ENCODE data around the gene RDM1. TPM values are rescaled to one million over a fixed set of nuclear protein-coding genes. Genes with fewer than 3 reads are reported as not detected.

RDM1 gene
- polyA plus RNA-seq, 1 donor (not counting 4 experiments of a cell fraction or from before 2014, with no cell fraction given), result 1.1 TPM

- no peak overlapping the region for H3K9ac ChIP-seq (ENCODE audit: control insufficient read depth, extremely low read depth, insufficient read depth, low read length)
- dilution Hi-C loops (cut with MboI; ENCODE audit: extremely low pct_ligation_motif_present, low sequenced_read_pairs), result no loop called here
- H3K27me3 ChIP-seq (ENCODE audit: control insufficient read depth, extremely low read depth, insufficient read depth, low read length), result no peaks in the 10 kb centered on the region
- H3K9me3 ChIP-seq (ENCODE audit: control insufficient read depth, low read depth, low read length), result no peaks in the 10 kb centered on the region
- H3K36me3 ChIP-seq (ENCODE audit: control insufficient read depth in 2 of 2, extremely low read depth in 1 of 2, insufficient read depth in 2 of 2, low read length in 2 of 2), result no peaks in the 10 kb centered on the region
- H3K4me3 ChIP-seq (ENCODE audit: control insufficient read depth in 2 of 3, extremely low read depth in 1 of 3, insufficient read depth in 2 of 3, low read depth in 1 of 3, low read length in 3 of 3), result no peak overlapping the region
- no peak overlapping the region for H3K27ac ChIP-seq (ENCODE audit: control insufficient read depth, insufficient read depth, low read length)
- H3K4me2 ChIP-seq (ENCODE audit: control insufficient read depth, extremely low read depth, insufficient read depth, low read depth, low read length), result no peak overlapping the region
- DNase-seq (ENCODE audit: low read depth, low spot score), result no peak
- no peaks in the 10 kb centered on the region for H4K20me1 ChIP-seq (ENCODE audit: control insufficient read depth, extremely low read depth, insufficient read depth, low read length)
- TF ChIP-seq, protein P1, sequence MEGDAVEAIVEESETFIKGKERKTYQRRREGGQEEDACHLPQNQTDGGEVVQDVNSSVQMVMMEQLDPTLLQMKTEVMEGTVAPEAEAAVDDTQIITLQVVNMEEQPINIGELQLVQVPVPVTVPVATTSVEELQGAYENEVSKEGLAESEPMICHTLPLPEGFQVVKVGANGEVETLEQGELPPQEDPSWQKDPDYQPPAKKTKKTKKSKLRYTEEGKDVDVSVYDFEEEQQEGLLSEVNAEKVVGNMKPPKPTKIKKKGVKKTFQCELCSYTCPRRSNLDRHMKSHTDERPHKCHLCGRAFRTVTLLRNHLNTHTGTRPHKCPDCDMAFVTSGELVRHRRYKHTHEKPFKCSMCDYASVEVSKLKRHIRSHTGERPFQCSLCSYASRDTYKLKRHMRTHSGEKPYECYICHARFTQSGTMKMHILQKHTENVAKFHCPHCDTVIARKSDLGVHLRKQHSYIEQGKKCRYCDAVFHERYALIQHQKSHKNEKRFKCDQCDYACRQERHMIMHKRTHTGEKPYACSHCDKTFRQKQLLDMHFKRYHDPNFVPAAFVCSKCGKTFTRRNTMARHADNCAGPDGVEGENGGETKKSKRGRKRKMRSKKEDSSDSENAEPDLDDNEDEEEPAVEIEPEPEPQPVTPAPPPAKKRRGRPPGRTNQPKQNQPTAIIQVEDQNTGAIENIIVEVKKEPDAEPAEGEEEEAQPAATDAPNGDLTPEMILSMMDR (optimal IDR thresholded peaks at IDR 0.05 in 1 of 3, IDR thresholded peaks at IDR 0.05 in 1 of 3, conservative IDR thresholded peaks at IDR 0.05 in 1 of 3; ENCODE audit: extremely low read depth in 1 of 3, insufficient read depth in 2 of 3, low read length in 3 of 3), result no peak
- no peak for TF ChIP-seq EZH2 (IDR thresholded peaks at IDR 0.05; ENCODE audit: low read length)
- no peak overlapping the region for H2AFZ ChIP-seq (ENCODE audit: control insufficient read depth, low read length)
- no peaks in the 10 kb centered on the region for H3K79me2 ChIP-seq (ENCODE audit: control insufficient read depth, insufficient read depth, low read length)
- H3K4me1 ChIP-seq (ENCODE audit: control insufficient read depth, extremely low read depth, insufficient read depth, low read length), result peaks cover 18% of the 10 kb centered on the region
- no peaks in the 10 kb centered on the region for H3K9me1 ChIP-seq (ENCODE audit: control insufficient read depth, extremely low read depth, insufficient read depth, low read length)
- no peak for FAIRE-seq
Observed at GRCh38 chr17:35972066-35972465, 41.5 kb upstream of the RDM1 start.

DNA sequence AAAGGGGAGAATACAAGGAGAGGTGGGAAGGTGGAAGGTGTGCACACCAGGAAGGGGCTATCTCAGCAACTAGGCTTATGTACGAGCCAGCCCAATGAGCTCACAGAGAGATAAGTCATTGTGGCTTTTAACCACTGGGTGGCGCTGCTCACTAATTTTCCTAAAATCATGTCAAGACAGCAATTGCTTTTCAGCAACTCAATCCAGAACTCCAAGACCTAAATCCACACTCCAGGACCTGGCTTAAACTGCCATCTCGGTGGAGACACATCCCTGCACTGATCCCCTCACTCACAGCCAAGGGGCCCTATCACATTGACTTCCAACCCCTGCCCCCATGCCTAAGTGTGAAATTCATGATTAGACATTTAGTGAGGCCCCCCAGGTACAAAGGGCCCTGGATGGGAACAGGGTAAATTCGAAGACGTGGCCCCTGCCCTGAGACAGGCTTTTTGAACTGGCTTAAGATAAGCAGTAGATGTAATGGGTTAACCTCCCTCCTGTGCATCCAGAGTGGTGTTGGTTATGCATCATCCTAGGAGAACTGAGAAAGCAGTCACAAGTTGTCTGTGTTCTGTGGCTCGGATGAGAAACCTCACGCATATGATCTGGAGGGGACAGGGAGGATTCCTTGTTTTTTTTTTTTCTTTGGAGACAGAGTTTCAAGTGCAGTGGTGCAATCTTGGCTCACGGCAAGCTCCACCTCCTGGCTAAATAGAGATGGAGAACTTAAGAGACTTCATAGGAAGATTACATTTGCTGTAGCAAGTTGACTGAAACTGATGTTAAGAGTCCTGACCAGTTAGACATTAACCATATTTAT is 39.2 kb upstream of the RDM1 start:
- H3K4me3 ChIP-seq (ENCODE audit: control insufficient read depth in 2 of 3, extremely low read depth in 1 of 3, insufficient read depth in 2 of 3, low read depth in 1 of 3, low read length in 3 of 3), result no peak overlapping the region
- FAIRE-seq, result no peak
- dilution Hi-C loops (cut with MboI; ENCODE audit: extremely low pct_ligation_motif_present, low sequenced_read_pairs), result no loop called here

More for the DNA sequence above, 39.2 kb upstream of the RDM1 start:
- Histone ChIP-seq H2AFZ (ENCODE audit: control insufficient read depth, low read length) (no peak overlapping the region), H3K9me3 (ENCODE audit: control insufficient read depth, low read depth, low read length) (no peaks in the 10 kb centered on the region), H3K9me1 (ENCODE audit: control insufficient read depth, extremely low read depth, insufficient read depth, low read length) (no peaks in the 10 kb centered on the region), H3K36me3 (ENCODE audit: control insufficient read depth in 2 of 2, extremely low read depth in 1 of 2, insufficient read depth in 2 of 2, low read length in 2 of 2) (no peaks in the 10 kb centered on the region), H3K9ac (ENCODE audit: control insufficient read depth, extremely low read depth, insufficient read depth, low read length) (no peak overlapping the region), H3K4me2 (ENCODE audit: control insufficient read depth, extremely low read depth, insufficient read depth, low read depth, low read length) (no peak overlapping the region), H4K20me1 (ENCODE audit: control insufficient read depth, extremely low read depth, insufficient read depth, low read length) (no peaks in the 10 kb centered on the region), H3K27ac (ENCODE audit: control insufficient read depth, insufficient read depth, low read length) (no peak overlapping the region), H3K27me3 (ENCODE audit: control insufficient read depth, extremely low read depth, insufficient read depth, low read length) (no peaks in the 10 kb centered on the region), H3K79me2 (ENCODE audit: control insufficient read depth, insufficient read depth, low read length) (no peaks in the 10 kb centered on the region), H3K4me1 (ENCODE audit: control insufficient read depth, extremely low read depth, insufficient read depth, low read length) (peaks cover 18% of the 10 kb centered on the region)
- TF ChIP-seq, protein P1 (optimal IDR thresholded peaks at IDR 0.05 in 1 of 3, IDR thresholded peaks at IDR 0.05 in 1 of 3, conservative IDR thresholded peaks at IDR 0.05 in 1 of 3; ENCODE audit: extremely low read depth in 1 of 3, insufficient read depth in 2 of 3, low read length in 3 of 3), result peak; percentile 77 to 81 (median 80)
- TF ChIP-seq EZH2 (IDR thresholded peaks at IDR 0.05; ENCODE audit: low read length), result no peak
- DNase-seq (ENCODE audit: low read depth, low spot score), result peak; percentile 19
